ENCODE measurements around the gene RUBCNL.

GRCh38 chr13:46350003-46350402 is 37.0 kb downstream of the RUBCNL start:
- TF ChIP-seq CTCF (IDR thresholded peaks at IDR 0.05) (no peak), POLR2AphosphoS5 (IDR thresholded peaks at IDR 0.05) (no peak), POLR2A (IDR thresholded peaks at IDR 0.05) (no peak)

Data from prostate gland (tissue), 2 donors.